Measurements from ENCODE around the gene PKP3.
"Not testable (repeated sequence)": the region's sequence is repeated elsewhere in the genome, so short reads cannot be mapped to it uniquely, and the experiment has no call there.

The PKP3 gene

DNA sequence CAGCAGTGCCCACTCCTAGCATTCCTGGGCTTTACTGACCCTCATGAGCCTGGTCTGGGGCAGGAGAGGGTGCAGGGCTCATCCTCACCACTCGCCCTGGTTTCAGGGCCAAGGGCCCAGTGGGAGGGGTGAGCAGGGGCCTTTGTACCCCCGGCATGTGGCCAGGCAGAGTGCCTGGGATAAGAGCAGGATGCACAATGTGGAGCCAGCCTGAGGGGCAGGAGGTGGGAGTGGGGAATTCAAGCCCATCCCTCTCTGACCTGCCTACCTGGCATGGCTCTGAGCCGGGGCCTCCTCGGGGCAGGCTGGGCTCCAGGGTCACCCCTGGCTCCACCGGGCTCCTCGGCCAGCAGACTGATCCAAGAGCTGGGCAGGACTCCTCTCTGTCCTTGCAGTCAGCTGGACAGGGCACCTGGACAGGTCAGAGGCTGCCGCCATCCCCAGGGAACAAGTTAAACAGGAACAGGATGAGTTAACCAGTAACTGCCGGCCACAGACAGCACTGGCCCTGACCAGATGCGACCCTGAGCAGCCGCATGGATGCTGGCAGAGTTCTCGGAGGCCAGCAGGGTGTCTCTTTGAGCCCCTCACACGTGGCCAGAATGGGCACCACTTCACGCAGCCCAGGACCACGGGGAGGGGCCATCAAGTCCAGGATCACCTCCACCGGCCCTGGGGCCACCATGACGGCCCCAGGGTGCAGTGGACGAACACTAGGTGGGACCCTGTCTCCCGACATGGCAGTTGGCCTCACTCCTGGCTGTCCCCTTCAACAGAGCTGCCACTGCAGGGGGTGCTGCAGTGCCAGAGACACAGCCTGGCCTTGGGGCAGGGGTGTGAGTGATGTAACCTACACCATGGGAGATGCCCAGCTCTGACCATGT is 15.8 kb downstream of the PKP3 start:
- no peak for DNase-seq

DNA sequence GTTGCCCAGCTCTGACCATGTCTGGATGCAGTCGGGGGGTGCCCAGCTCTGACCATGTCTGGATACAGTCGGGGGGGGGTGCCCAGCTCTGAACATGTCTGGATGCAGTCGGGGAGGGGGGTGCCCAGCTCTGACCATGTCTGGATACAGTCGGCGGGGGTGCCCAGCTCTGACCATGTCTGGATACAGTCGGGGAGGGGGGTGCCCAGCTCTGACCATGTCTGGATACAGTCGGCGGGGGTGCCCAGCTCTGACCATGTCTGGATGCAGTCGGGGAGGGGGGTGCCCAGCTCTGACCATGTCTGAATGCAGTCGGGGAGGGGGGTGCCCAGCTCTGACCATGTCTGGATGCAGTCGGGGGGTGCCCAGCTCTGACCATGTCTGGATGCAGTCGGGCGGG is 16.7 kb downstream of the PKP3 start:
- DNase-seq, result not testable (repeated sequence)

DNA sequence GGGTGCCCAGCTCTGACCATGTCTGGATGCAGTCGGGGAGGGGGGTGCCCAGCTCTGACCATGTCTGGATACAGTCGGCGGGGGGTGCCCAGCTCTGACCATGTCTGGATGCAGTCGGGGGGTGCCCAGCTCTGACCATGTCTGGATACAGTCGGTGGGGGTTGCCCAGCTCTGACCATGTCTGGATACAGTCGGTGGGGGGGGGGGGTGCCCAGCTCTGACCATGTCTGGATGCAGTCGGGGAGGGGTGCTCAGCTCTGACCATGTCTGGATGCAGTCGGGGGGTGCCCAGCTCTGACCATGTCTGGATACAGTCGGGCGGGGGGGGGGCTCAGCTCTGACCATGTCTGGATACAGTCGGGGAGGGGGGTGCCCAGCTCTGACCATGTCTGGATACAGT is 17.5 kb downstream of the PKP3 start:
- DNase-seq, result not testable (repeated sequence)

DNA sequence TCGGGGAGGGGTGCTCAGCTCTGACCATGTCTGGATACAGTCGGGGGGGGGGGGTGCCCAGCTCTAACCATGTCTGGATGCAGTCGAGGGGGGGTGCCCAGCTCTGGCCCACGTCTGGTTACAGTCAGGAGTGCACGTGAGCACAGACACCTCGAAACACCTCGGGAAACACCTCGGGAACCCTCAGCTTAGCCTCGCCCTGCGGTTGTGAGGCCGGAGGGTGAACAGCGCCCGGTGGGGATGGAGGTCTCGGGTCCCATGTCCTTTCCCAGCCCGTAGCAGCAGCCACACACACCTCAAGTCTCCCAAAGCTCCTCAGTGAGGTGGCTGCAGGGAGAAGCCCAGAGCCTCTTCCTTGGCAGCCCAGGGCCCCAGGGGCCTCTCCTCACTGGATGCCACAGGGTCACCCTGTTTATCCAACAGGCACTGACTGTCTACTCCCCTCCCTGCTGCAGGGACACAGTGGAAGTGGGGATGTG is 18.7 kb downstream of the PKP3 start:
- DNase-seq, result no peak

DNA sequence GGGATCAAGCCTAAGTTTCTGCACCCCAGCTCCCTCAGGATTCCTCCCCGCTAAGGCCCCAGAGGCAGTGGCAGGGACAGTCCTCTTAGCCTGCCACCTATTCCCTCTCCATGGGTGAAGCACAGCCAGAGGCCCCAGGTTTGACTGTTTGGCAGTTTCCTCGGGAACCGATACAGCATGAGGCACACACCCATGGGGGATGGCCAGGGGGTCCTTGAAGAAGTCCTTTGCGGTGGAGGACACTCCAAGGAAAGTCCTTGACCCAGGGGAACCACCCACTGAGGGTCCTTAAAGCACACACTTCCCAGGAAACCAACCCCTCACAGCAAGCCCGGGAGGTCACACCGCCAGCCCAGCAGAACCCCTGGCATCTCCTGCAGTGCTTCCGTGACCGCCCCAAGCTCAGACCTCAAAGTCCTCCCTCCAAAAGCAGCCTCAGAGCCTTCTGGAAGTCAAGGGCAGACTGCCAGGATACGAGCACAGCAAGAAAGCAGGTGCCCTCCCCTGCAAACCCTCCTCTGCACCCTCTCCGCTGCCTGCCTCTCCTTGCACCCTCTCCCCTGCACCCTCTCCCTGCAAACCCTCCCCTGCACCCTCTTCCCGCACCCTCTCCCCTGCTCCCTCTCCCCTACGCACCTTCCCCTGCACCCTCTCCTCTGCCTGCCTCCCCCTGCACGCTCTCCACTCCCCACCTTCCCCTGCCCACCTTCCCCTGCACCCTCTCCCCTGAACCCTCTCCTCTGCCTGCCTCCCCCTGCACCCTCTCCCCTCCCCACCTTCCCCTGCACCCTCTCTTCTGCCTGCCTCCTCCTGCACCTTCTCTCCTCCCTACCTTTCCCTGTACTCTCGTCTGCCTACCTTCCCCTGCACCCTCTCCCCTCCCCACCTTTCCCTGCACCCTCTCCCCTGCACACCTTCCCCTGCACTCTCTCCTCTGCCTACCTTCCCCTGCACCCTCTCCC is 19.4 kb downstream of the PKP3 start:
- DNase-seq, result no peak

DNA sequence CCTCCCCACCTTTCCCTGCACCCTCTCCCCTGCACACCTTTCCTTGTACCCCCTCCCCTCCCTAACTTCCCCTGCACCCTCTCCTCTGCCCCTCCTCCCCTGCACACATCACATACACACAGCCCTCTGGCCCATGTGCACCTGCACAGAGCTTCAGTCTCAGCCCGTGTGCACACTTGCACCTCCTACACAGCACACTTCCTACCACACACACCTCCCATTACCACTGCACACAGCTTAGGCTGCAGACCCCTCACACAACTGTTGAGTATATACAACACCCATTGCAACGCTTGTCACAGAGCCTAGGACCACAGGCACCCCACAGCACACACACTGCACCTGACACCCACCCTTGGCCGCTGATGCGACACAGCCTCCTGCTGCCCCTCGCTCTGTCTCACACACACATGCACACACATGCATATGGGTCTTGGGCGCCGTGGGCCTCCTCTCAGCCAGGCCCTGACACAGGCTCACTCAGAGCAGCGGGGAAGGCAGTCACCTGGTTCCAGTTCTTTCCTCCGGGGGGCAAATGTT is 20.4 kb downstream of the PKP3 start:
- no peak for DNase-seq

DNA sequence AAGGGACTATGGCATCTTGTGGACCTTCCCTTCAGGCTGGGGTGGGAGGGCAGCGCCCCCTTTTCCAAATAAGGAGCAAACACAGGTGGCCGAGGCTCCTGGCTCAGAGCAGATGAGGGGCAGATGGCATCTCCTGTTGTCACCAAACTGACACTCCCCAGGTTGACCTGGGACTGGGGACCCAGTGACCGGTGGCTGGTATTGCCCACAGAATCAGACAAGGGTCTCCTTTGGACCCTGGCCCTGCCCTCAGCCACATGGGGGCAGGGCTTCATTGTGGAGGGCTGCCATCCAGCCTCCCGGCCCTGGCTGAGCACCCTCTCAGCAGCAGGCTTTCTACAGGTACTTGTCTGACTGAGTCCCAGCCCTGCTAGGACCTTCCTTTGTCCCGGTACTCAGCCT is 21.6 kb downstream of the PKP3 start:
- no peak for DNase-seq

DNA sequence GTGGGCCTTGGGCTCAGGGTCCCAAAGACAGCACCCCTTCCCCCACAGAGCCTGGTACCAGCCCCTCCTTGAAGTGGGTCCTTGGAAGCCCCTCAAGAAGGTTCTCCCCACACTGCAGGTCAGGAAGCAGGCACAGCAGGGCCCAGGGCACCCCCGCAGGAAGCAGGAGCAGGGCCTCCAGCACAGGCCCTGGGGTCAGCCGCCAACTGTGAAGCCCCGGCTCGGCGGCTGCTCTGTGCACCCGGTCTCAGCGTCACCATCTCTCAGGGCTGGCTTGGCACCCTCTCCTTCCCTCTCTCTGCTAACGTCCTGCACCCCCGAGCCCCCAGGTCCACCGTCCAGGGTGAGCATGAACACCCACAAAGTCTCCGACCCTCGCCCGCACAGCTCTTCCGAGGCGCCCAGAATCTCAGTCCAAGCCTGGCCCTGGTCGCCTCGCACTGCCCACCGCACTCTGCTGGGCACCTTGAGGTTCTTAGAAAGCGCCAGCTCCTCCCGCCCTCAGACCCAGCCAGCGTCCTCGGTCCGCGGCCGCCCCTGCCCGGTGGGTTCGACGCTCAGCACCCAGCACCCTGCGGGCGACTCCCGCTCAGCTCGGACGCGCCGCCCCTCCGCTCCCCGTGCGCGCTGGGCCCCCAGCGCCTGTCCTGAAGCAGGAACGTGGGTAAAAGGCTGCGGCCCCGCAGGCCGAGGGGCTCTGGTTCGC is 22.2 kb downstream of the PKP3 start:
- no peak for DNase-seq

DNA sequence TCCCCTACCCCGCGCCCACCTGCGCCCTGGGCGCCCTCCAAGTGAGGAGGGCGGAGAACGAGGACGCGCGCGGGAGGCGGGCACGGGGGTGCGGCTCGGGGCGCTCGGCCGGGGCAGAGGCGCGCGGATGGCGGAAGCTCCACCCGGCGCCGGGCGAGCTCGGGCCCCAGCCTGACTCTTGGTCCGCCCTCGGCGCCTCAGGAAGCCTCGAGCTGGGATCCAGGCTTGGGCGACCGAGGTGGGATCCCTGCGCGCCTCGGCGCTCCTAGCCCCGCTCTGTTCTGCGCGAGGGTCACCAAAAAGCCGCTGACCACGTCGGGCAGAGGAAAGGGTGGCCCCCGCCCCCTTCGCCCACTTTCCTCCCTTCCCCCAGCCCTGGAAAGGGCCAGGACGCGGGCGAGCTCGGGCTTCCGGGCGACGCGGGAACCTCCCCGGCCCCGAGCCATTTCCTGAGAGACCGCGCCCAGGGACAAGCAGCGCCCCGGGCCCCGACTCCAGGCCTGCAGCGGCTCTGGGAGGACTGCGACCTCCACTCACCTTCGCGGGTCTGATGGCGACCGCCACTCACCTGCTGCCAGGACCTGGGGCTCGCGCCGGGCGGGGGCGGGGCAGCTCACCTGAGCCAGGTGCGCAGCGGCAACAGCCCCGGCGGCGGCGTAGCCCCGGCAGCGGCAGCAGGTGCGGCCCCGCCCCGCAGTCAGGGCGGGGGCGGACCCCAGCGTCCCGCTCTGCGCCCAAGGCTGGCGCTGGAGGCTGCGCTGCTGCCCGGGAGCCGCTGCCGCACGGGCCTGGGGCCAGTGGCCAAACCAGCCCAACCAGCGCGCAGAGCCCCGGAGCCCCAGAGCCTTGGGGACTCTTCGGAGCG is 23.0 kb downstream of the PKP3 start:
- no peak for DNase-seq

DNA sequence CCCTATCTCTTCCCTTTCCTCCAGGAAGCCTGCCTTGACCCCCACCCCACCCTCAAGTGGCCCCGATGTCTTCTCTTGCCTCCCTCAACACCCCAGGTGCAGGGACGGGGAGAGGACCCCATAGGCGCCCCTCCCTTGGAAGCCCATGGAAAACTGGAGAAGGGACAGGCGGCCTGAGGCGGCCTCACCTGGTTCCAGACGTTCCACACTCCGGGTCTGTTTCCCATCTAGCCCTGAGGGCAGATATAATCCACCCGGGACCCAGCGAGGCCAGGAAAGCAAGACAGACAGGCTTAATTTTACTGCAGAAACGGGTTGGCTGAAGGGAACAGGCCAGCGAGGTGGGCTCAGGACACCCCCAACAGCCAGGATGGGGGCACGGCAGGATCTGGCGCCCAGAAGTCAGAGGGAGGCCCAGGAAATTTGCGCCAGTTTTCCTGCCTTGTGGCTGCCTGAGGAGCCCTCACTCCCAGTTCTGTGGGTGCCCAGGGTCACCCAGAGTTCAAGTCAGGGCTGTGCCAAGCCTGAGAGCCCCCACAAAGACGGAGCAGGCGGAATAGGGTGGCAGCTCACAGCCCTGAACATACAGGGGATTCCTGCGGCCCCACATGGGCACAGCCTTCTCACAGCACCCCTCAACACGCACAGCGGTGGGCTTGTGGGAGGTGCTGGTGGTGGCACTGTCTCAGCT is 23.8 kb downstream of the PKP3 start:
- no peak for DNase-seq

DNA sequence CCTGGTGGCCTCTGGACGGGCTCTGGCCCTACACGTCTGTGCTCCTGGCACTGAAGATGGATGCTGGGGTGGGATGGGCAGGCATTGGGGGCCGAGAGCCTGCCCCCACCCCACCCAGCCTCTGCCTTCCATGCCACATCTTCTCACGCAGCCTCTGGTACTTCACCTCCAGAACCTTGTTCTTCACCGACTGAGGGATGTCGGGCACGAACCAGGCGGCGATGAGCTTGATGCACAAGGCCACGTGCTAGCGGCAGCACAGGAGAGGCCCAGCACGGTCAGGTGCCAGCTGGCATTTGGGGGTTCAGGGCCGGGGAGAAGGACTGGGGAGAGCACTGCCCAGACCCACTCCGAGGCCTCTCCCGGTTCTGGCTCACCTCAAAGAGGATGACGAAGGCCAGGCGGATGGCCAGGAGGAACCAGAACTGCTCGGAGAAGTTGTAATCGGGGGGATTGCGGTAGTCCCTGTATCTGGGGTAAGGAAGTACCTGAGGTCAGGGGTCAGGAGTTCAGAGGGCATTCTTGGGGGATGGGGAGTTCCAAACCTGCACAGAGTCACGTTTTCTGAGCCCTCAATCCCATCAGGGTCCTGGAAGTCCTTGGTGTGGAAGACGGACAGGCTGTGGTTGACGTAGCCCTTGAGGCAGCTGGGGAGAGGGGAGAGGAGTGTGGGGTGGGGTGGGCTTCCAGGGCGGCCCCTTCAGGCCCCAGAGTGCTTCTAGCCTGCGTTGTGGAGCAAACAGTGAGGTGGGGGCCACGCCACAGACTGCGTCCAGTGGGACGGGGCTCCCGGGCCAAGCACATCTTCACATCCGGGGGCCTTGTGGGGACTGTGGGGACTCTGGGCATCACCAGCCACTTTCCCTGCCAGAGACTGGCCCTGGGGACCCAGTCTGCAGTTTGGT is 24.6 kb downstream of the PKP3 start:
- no peak for DNase-seq

DNA sequence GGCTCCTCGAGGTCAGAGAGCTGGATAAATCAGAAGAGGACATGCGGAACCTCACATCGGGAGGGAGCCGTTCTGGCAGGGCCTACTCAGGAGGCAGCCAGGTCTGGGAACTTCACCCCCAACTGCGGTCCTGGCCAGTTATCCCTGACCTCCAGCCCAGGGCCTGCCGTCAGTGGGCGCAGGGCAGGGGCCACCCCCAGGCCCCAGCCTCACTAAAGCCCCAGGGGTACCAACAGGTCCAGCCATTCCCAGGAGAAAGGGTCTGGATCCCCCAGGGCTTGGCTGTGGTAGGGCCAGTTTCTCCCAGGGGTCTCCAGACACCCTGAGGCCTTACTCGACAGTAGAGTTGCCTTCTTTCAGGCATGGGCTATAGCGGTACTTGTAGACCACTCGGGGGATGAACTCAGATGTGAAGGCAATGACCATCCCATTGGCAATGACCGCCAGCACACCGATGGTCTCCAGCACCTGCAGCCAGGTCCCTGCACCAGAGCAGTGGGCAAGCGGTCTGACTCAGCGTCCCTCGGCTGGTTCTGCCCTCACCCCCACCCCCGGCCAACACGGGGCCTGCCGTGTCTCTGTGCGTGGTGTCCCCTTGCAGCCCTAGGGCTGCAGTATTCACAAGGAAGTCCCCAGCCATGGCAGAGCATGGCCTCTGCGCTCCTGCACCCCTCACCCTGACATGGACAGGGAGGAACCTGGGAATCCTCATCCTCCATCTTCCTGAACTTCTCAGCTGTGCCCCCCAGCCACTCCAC is 25.4 kb downstream of the PKP3 start:
- DNase-seq, result no peak

DNA sequence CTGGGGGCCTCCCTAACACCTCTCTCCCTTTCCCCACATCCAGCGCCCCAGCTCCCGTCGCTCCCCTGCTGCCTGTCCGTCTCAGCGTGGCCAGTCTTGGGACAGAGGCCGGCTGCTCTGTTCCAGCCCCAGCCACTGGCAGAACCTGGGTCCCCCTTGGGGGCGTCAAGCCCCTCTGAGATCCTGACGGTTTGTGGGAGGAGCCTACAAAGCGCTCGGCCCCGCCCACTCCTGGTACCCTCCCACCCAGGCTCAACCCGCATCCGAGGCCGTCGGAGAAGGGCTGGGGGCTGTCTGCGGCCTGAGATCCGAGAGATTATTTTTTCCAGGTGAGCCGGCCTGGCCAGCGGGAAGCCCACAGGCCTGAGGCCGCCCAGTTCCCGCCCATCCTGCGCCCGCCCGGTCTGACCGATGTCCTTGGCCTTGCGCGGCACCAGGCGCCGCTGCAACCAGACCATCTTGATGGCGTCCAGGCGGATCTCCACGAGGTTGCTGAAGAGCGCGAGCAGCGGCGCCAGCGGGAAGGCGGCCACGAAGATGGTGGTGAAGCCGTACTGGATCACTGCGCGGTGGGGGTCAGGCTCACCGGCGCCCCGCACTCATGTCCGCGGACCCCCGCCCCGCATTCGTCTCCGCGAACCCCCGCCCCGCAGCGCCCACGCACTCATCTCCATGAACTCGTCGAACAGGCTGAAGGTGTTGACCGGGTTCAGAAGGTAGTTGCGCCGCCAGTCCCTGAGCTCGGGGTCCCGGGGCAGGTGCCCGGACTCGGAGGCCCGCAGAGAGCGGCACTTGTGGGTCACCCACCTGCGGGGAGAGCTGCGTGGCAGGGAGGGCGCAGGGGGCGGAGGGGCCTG is 26.3 kb downstream of the PKP3 start:
- no peak for DNase-seq

DNA sequence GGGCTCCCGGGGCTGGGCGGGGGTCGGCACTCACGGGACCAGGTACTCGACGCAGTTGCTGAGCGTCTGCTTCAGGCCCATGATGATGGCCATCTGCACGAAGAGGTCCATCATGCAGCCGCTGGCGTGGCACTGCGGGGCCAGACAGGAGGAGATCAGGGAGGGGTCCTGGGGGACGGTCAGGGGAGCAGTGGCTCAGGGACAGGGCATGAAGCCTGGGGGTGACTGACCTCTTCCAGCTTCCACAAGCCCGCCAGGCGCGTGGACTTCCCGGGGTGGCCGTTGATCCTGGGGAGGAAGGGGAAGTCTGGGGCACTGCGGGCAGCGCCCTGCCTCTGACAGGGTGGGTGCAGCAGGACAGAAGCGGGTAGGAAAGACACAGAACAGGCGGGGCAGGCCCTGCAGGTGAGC is 26.9 kb downstream of the PKP3 start:
- DNase-seq, result no peak

DNA sequence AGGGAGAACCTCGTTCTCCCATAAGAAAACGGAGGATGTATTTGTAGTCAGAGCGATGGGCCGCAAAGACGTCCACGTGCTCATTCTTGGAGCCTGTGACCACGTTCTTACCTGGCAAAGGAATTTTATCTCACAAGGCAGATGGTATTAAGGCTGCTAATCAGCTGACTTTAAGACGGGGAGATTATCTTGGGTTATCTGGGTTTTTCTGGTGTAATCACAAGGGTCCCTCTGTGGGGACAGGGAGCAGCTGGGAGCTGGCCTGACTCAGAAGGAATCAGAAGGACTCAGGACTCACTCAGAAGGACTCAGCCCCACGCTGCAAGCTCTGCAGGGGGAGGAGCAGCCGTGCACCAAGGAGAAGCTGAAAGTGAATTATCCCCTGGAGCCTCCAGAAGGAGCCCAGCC is 28.2 kb downstream of the PKP3 start:
- DNase-seq, result no peak

DNA sequence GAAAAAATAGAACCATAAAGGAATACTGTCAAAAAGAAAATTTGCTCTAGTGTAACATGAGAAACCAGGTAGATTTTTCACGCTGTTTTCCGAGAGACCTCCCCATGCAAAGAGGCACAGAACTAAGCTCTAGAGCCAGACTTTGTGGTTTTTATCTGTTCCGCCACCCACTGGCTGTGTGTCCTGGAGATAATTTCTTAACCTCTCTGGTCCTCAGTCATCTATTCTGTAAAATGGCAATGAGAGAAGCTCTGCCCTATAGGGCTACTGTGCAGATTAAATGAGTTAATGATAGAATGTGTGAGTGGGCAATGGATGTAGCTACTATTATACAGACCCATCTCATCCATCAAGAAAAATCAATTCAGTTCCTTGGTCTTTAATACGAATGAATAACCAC is 30.2 kb downstream of the PKP3 start:
- no peak for DNase-seq

DNA sequence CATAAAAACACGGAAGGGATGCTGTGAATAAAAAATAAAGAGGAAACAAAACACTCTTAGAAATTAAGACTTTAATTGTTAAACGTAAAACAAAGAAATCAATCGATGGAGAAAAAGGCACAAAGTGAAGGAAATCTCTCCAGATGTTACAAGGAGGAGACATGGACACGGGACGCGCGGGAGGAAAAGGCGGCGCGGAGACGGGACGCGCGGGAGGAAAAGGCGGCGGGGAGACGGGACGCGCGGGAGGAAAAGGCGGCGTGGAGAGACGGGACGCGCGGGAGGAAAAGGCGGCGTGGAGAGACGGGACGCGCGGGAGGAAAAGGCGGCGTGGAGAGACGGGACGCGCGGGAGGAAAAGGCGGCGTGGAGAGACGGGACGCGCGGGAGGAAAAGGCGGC is 30.8 kb downstream of the PKP3 start:
- not testable (repeated sequence) for DNase-seq

All from anterior cingulate cortex (tissue), 58 donors.